ENCODE data around the gene FBH1. TPM values are rescaled to one million over a fixed set of nuclear protein-coding genes. Genes with fewer than 3 reads are reported as not detected.
A peak's percentile ranks its signal among the peaks of the same experiment; 100 is the strongest.

FBH1 gene
- 10 to 100 TPM; 62.6 to 96.9 (median 68.2) TPM for total RNA-seq

DNA sequence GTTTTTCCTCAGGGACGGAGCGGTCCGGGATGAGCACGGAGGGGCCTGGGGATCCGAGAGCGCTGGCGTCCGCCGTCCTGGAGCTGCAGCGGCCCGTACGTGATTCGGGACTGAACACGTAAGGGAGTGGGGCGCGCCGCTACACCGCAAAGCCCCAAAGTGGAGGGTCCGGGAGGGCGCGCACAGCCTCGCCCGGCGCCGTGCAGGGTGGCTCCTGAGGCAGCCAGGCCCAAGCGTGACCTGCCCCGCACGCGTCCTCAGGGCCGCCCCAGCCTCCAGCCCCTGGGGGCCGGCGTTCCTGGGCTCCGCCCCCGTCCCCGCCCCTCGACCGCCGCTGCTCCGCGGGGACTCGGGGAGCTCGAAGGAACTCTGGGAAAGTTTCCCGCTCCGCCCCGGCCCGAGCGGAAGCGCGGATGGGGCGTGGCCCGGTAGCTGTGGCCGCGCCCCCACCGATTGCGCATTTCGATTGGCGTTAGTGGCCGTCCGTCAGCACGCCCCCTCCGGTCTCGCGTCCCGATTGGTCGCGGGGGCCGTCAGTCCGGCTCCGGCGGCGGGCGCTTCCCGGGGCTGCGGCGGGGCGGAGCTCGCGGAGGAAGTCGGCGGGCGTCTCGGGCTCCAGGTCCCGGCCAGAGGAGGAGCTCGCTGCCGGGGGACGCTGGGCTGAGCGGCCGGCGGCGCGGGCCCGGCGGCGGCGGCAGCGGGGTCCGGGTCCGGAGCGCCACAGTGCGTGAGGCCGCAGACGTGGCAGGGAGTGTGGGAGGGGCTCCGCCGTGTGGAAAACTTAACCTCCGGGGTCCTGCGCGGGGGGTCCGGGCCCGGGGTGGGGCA, at the start of gene FBH1, which contains the start of gene ANKRD16:
FBH1 (plus strand) TSS at position 620 of the 828 bp plus-strand sequence; CDS start at position 723, 103 bp downstream.
ANKRD16 (minus strand) TSS at position 270 of the 828 bp plus-strand sequence. CDS start 539 bp downstream, outside the sequence.
- peaks cover 0 to 19% of the 10 kb centered on the region in 2 donors for H3K36me3 ChIP-seq
- in situ Hi-C loops (cut with MboI; ENCODE audit: low sequenced_read_pairs in 4 of 4) (no loop called here), intact Hi-C loops (cut with DNase I; ENCODE audit: low total_unique reads) (loop anchor here (1.0 to 5.0 kb wide), 5 partner anchors 55 to 208 kb away; partner anchors contain the start of genes GDI2, IL15RA, RBM17 and TASOR2)
- no peaks in the 10 kb centered on the region for H3K27me3 ChIP-seq
- TF ChIP-seq CTCF (IDR thresholded peaks at IDR 0.05 in 4 of 5, conservative IDR thresholded peaks at IDR 0.05 in 1 of 5) (no peak), POLR2A (IDR thresholded peaks at IDR 0.05) (peak; percentile 82 to 87)
- H3K9me3 ChIP-seq: no peaks in the 10 kb centered on the region
- H3K4me1 ChIP-seq: peaks cover 38 to 46% of the 10 kb centered on the region in 2 donors
- peak; percentile 87 to 89 for ATAC-seq
- H3K27ac ChIP-seq: peak within 1 kb of the TSS; percentile 77 to 95 (median 88)
- H3K4me3 ChIP-seq: peak within 1 kb of the TSS; percentile 69 to 91 (median 74)
- peak; percentile 98 for DNase-seq

DNA sequence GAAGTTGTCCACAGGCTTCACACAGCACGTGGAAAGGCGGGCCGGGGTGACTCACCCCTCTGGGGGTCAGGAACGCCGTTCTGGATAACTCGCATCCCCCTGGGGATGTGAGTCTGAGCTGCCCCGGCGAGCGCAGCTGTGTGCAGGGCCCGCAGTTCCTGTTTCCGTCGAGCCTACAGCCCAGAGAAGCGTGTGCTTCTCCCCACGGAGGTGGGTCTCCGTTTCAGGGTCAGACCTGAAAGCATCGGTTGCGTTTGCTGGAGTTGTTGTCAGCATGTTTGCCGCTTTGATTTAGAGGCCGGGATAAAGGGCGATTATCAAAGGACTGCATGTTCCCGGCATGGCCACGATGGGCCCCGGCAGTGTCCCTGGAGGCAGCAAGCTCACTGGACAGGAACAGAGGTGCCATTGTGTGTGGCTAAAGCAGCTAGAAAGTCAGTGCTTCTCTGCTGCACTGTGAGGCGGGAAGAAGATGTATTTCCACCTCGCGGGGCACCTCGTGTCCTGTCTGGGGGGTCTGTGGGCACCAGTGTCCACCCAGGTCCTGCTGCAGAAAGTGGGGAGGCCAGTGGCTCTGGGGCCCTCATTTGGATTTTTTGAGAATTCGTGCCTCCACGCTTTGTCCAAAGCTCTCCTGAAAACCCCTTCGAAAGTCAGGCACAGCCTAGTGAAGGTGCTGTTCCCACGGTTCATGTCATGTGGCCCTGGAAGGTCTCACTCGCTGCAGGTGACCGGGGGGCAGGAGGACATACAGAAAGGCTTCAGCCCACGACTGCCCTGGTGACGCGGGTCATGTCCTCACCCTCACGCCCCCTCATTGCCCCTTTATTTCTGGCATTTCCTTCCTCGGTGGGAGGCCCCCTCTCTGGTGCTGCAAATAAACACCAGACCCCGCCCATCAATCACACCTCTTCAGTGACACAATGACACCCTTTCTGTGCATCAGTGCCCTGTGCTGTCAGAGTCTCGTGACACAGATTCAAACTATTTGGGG, 49.4 kb upstream of the FBH1 start:
- no peaks in the 10 kb centered on the region for H3K36me3 ChIP-seq
- no peaks in the 10 kb centered on the region for H3K4me1 ChIP-seq
- intact Hi-C loops (cut with DNase I; ENCODE audit: low total_unique reads): no loop called here
- in situ Hi-C loops (cut with MboI; ENCODE audit: low sequenced_read_pairs in 4 of 4): no loop called here
- H3K27ac ChIP-seq: peak overlapping the region in 2 of 4 donors; percentile 18 to 29
- DNase-seq (peak; percentile 13 to 38), ATAC-seq (peak in 1 of 2 donors; percentile 62)
- TF ChIP-seq POLR2A (IDR thresholded peaks at IDR 0.05) (no peak), CTCF (IDR thresholded peaks at IDR 0.05 in 4 of 5, conservative IDR thresholded peaks at IDR 0.05 in 1 of 5) (no peak)
- no peaks in the 10 kb centered on the region for H3K9me3 ChIP-seq
- H3K27me3 ChIP-seq: peaks cover 0 to 6% (median 0%) of the 10 kb centered on the region in 3 donors
- H3K4me3 ChIP-seq: peak overlapping the region in 1 of 4 donors; percentile 15

DNA sequence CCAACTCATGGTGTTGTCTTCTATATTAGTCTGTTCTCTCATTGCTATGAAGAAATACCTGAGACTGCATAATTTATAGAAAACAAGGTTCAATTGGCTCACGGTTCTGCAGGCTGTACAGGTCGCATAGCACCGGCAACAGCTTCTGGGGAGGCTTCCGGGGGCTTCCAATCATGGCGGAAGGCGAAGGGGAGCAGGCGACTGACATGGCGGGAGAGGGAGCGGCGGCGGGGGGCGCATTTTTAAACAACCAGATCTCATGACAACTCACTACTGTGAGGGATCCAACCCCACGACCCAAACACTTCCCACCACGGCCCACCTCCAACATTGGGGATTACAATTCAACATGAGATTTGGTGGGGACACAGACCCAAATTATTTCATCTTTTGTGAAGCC, 48.1 kb upstream of the FBH1 start:
- intact Hi-C loops (cut with DNase I; ENCODE audit: low total_unique reads): no loop called here
- no peak for ATAC-seq

More for the DNA sequence above, 48.1 kb upstream of the FBH1 start:
- Histone ChIP-seq H3K36me3 (no peaks in the 10 kb centered on the region), H3K27me3 (peaks cover 0 to 6% (median 0%) of the 10 kb centered on the region in 3 donors), H3K9me3 (no peaks in the 10 kb centered on the region), H3K4me1 (no peaks in the 10 kb centered on the region), H3K27ac (no peak overlapping the region), H3K4me3 (no peak overlapping the region)
- no peak for TF ChIP-seq POLR2A (IDR thresholded peaks at IDR 0.05)
- no peak for TF ChIP-seq CTCF (IDR thresholded peaks at IDR 0.05 in 4 of 5, conservative IDR thresholded peaks at IDR 0.05 in 1 of 5)
- in situ Hi-C loops (cut with MboI; ENCODE audit: low sequenced_read_pairs in 4 of 4): no loop called here
- no peak for DNase-seq

Data from gastrocnemius medialis (tissue), 4 donors.